HEK293 (cell line): ENCODE results near the gene APPBP2.

ENCODE experiments used
- CTCF ChIA-PET: fragments of 350-600 bp; formaldehyde crosslinking; extraction: SDS; loops from one replicate; lab custom pipeline; 2021; ENCODE audit warnings: antibody characterized with exemption; lab: Yijun Ruan, JAX
- POLR2A ChIA-PET: fragments of 300-600 bp; formaldehyde crosslinking; extraction: SDS; loops from one replicate; lab custom pipeline; 2020; ENCODE audit warnings: antibody characterized with exemption, inconsistent platforms; lab: Yijun Ruan, JAX
- H3K27ac ChIP-seq: fragments of 200-500 bp; sonication (Bioruptor generic); 2 replicates; pipeline ENCODE4 v1.5.1; 2014; ENCODE audit warnings: low read depth, low read length, control low read depth, inconsistent platforms; ENCODE audit errors: extremely low read depth
- H3K36me3 ChIP-seq, 2 experiments: fragments of 200-500 bp in 1 of 2; sonication (Bioruptor generic) in 1 of 2; 1 replicate in 1 of 2; 2 replicates in 1 of 2; pipeline ENCODE4 v1.5.1; 2014 to 2017; ENCODE audit warnings: inconsistent platforms in 2 of 2, low read length in 2 of 2; ENCODE audit not compliant: control insufficient read depth in 2 of 2, insufficient read depth in 1 of 2
- H3K4me1 ChIP-seq: fragments of 200-500 bp; sonication (Bioruptor generic); 2 replicates; pipeline ENCODE4 v1.5.1; 2014; ENCODE audit warnings: mild to moderate bottlenecking, low read length, inconsistent platforms; ENCODE audit not compliant: control insufficient read depth, insufficient read depth
- H3K4me3 ChIP-seq: 2 replicates; pipeline ENCODE4 v1.5.1; 2011; ENCODE audit warnings: low read depth, mild to moderate bottlenecking, control low read depth, low read length, moderate library complexity
- H3K9me3 ChIP-seq: fragments of 200-500 bp; sonication (Bioruptor generic); 2 replicates; pipeline ENCODE4 v1.5.1; 2014; ENCODE audit warnings: low read depth, low read length, inconsistent platforms; ENCODE audit not compliant: control insufficient read depth, insufficient read depth
- ATF2 ChIP-seq: fragments of 450-650 bp; formaldehyde crosslinking; IDR thresholded peaks from 2 replicates; pipeline ENCODE4 v1.5.1; 2016; ENCODE audit warnings: missing biosample characterization, missing genetic modification characterization, low read depth
- BCL11A ChIP-seq: fragments of 450-650 bp; formaldehyde crosslinking; IDR thresholded peaks from 2 replicates; pipeline ENCODE4 v1.5.1; 2016; ENCODE audit warnings: low read depth, missing biosample characterization, missing genetic modification characterization
- INSM2 ChIP-seq: fragments of 450-650 bp; formaldehyde crosslinking; IDR thresholded peaks from 2 replicates; pipeline ENCODE4 v1.5.1; 2016; ENCODE audit warnings: missing biosample characterization, missing genetic modification characterization
- PRDM2 ChIP-seq: fragments of 450-650 bp; formaldehyde crosslinking; IDR thresholded peaks from 2 replicates; pipeline ENCODE4 v1.5.1; 2016; ENCODE audit warnings: missing biosample characterization, missing genetic modification characterization, borderline replicate concordance
- PRDM4 ChIP-seq: fragments of 450-650 bp; formaldehyde crosslinking; IDR thresholded peaks from 2 replicates; pipeline ENCODE4 v1.5.1; 2017; ENCODE audit warnings: missing biosample characterization, missing genetic modification characterization
- SETDB1 ChIP-seq: IDR thresholded peaks from one replicate; pipeline ENCODE4 v1.6.1; 2017; ENCODE audit warnings: mild to moderate bottlenecking, low read length, moderate library complexity, mixed read lengths; ENCODE audit not compliant: insufficient read length
- ZNF121 ChIP-seq: fragments of 450-650 bp; formaldehyde crosslinking; IDR thresholded peaks from 2 replicates; pipeline ENCODE4 v1.5.1; 2016; ENCODE audit warnings: missing biosample characterization, missing genetic modification characterization
- ZNF16 ChIP-seq: fragments of 450-650 bp; formaldehyde crosslinking; IDR thresholded peaks from 2 replicates; pipeline ENCODE4 v1.5.1; 2016; ENCODE audit warnings: low read depth, missing biosample characterization, missing genetic modification characterization
- ZNF350 ChIP-seq: fragments of 450-650 bp; formaldehyde crosslinking; IDR thresholded peaks from 2 replicates; pipeline ENCODE4 v1.5.0; 2017; ENCODE audit warnings: missing biosample characterization, mild to moderate bottlenecking, missing genetic modification characterization
- ZNF513 ChIP-seq: fragments of 450-650 bp; IDR thresholded peaks from 2 replicates; pipeline ENCODE4 v1.5.1; 2018; ENCODE audit warnings: missing biosample characterization, missing genetic modification characterization
- ZNF677 ChIP-seq: fragments of 450-650 bp; IDR thresholded peaks from 2 replicates; pipeline ENCODE4 v1.5.0; 2018; ENCODE audit warnings: missing biosample characterization, mild to moderate bottlenecking, missing genetic modification characterization, moderate library complexity

Gene APPBP2

GRCh38 chr17:60528828-60529227, 2.8 kb upstream of the APPBP2 start:
- ChIA-PET POLR2A (interaction anchor here (1.5 to 4.4 kb wide), 2 partner anchors 71 kb away, joined by 4 to 31 read pairs; partner anchors contain the start of gene PPM1D), CTCF (no interaction called here)
- Histone ChIP-seq H3K4me1 (no peaks in the 10 kb centered on the region), H3K27ac (no peak overlapping the region), H3K9me3 (no peaks in the 10 kb centered on the region), H3K4me3 (no peak overlapping the region), H3K36me3 (no peaks in the 10 kb centered on the region)
- TF ChIP-seq ZNF513 (tag by site-specific recombination) (no peak), SETDB1 (no peak), ZNF350 (tag by site-specific recombination) (no peak), PRDM2 (tag by site-specific recombination) (no peak), ZNF677 (tag by site-specific recombination) (no peak), ZNF16 (tag by site-specific recombination) (no peak), ATF2 (no peak), INSM2 (tag by site-specific recombination) (no peak), BCL11A (tag by site-specific recombination) (no peak)
- TF ChIP-seq, all 188 proteins: peak for 0

GRCh38 chr17:60527701-60528100, 1.7 kb upstream of the APPBP2 start:
- ChIA-PET CTCF (interaction anchor here (0.7 to 2.1 kb wide), 2 partner anchors 42 to 125 kb away, joined by 4 to 10 read pairs; no protein-coding TSS in a partner anchor), POLR2A (interaction anchor here (1.6 to 4.4 kb wide), 2 partner anchors 72 to 150 kb away, joined by 8 to 31 read pairs; partner anchors contain the start of genes BCAS3 and PPM1D)
- peak; percentile 71 for TF ChIP-seq ZNF121
- TF ChIP-seq PRDM4 (tag by site-specific recombination) = no peak

More at GRCh38 chr17:60527701-60528100, 1.7 kb upstream of the APPBP2 start:
- Histone ChIP-seq H3K36me3 (no peaks in the 10 kb centered on the region), H3K4me1 (no peaks in the 10 kb centered on the region), H3K27ac (no peak overlapping the region), H3K4me3 (no peak overlapping the region), H3K9me3 (no peaks in the 10 kb centered on the region)
